ENCODE data around the gene ARMC9. TPM values are rescaled to one million over a fixed set of nuclear protein-coding genes. Genes with fewer than 3 reads are reported as not detected.

Gene ARMC9
- total RNA-seq, 1 experiment from 2014 or later, result 3.3 TPM

GRCh38 chr2:231284296-231284695 lies 85.9 kb downstream of the ARMC9 start:
- no peak for DNase-seq
- Mint-ChIP-seq H3K36me3 (ENCODE audit: insufficient read depth, unreplicated experiment) (no peaks in the 10 kb centered on the region), H3K4me1 (ENCODE audit: low read depth, unreplicated experiment) (no peaks in the 10 kb centered on the region), H3K27me3 (ENCODE audit: insufficient read depth, unreplicated experiment) (no peaks in the 10 kb centered on the region), H3K9me3 (ENCODE audit: unreplicated experiment) (no peaks in the 10 kb centered on the region), H3K27ac (ENCODE audit: unreplicated experiment) (no peak overlapping the region), H3K4me3 (ENCODE audit: unreplicated experiment) (no peak overlapping the region)
- no peak for TF ChIP-seq CTCF (IDR thresholded peaks at IDR 0.05; ENCODE audit: insufficient read depth in 1 of 2, low read depth in 1 of 2, low read length in 1 of 2, severe bottlenecking in 1 of 2, unreplicated experiment in 1 of 2)
- no peaks in the 10 kb centered on the region for H3K4me1 ChIP-seq
- POLR2A ChIA-PET, result no interaction called here
- H3K27me3 ChIP-seq (replicated peaks; ENCODE audit: control insufficient read depth, insufficient read depth, low read length), result no peaks in the 10 kb centered on the region
- H3K4me3 ChIP-seq (ENCODE audit: low read depth, low read length), result no peak overlapping the region
- CTCF ChIA-PET, result no interaction called here
- no peaks in the 10 kb centered on the region for H3K9me3 ChIP-seq
- no peaks in the 10 kb centered on the region for H3K36me3 ChIP-seq (ENCODE audit: control insufficient read depth, insufficient read depth, low read length)
- BruUV-seq (replicated peaks), result no TSS peak
- intact Hi-C loops (cut with micrococcal nuclease; ENCODE audit: unreplicated experiment), result no loop called here

GRCh38 chr2:231286964-231287363 lies 88.5 kb downstream of the ARMC9 start:
- DNase-seq, result no peak
- intact Hi-C loops (cut with micrococcal nuclease; ENCODE audit: unreplicated experiment), result no loop called here
- H3K36me3 Mint-ChIP-seq (ENCODE audit: insufficient read depth, unreplicated experiment), result no peaks in the 10 kb centered on the region
- BruUV-seq (replicated peaks), result no TSS peak
- ChIA-PET CTCF (no interaction called here), POLR2A (no interaction called here)
- no peaks in the 10 kb centered on the region for H3K27me3 Mint-ChIP-seq (ENCODE audit: insufficient read depth, unreplicated experiment)
- Histone ChIP-seq H3K4me1 (no peaks in the 10 kb centered on the region), H3K4me3 (ENCODE audit: low read depth, low read length) (no peak overlapping the region), H3K9me3 (no peaks in the 10 kb centered on the region), H3K36me3 (ENCODE audit: control insufficient read depth, insufficient read depth, low read length) (no peaks in the 10 kb centered on the region), H3K27me3 (replicated peaks; ENCODE audit: control insufficient read depth, insufficient read depth, low read length) (no peaks in the 10 kb centered on the region)
- H3K4me1 Mint-ChIP-seq (ENCODE audit: low read depth, unreplicated experiment), result no peaks in the 10 kb centered on the region
- no peak overlapping the region for H3K4me3 Mint-ChIP-seq (ENCODE audit: unreplicated experiment)
- no peaks in the 10 kb centered on the region for H3K9me3 Mint-ChIP-seq (ENCODE audit: unreplicated experiment)
- TF ChIP-seq CTCF (IDR thresholded peaks at IDR 0.05; ENCODE audit: insufficient read depth in 1 of 2, low read depth in 1 of 2, low read length in 1 of 2, severe bottlenecking in 1 of 2, unreplicated experiment in 1 of 2), result no peak
- H3K27ac Mint-ChIP-seq (ENCODE audit: unreplicated experiment), result no peak overlapping the region

- BruUV-seq (replicated peaks), result no TSS peak
- Mint-ChIP-seq H3K27me3 (ENCODE audit: insufficient read depth, unreplicated experiment) (no peaks in the 10 kb centered on the region), H3K36me3 (ENCODE audit: insufficient read depth, unreplicated experiment) (no peaks in the 10 kb centered on the region), H3K27ac (ENCODE audit: unreplicated experiment) (no peak overlapping the region), H3K9me3 (ENCODE audit: unreplicated experiment) (no peaks in the 10 kb centered on the region), H3K4me1 (ENCODE audit: low read depth, unreplicated experiment) (no peaks in the 10 kb centered on the region), H3K4me3 (ENCODE audit: unreplicated experiment) (no peak overlapping the region)
- no peak for DNase-seq
- H3K4me1 ChIP-seq, result no peaks in the 10 kb centered on the region
- H3K27me3 ChIP-seq (replicated peaks; ENCODE audit: control insufficient read depth, insufficient read depth, low read length), result no peaks in the 10 kb centered on the region
- intact Hi-C loops (cut with micrococcal nuclease; ENCODE audit: unreplicated experiment), result no loop called here
- H3K36me3 ChIP-seq (ENCODE audit: control insufficient read depth, insufficient read depth, low read length), result no peaks in the 10 kb centered on the region
- no peak overlapping the region for H3K4me3 ChIP-seq (ENCODE audit: low read depth, low read length)
- ChIA-PET CTCF (no interaction called here), POLR2A (no interaction called here)
- no peak for TF ChIP-seq CTCF (IDR thresholded peaks at IDR 0.05; ENCODE audit: insufficient read depth in 1 of 2, low read depth in 1 of 2, low read length in 1 of 2, severe bottlenecking in 1 of 2, unreplicated experiment in 1 of 2)
- no peaks in the 10 kb centered on the region for H3K9me3 ChIP-seq
These were observed 89.3 kb downstream of the ARMC9 start for GRCh38 chr2:231287696-231288095.
